ENCODE measurements around the gene CDK5.

Gene CDK5

DNA sequence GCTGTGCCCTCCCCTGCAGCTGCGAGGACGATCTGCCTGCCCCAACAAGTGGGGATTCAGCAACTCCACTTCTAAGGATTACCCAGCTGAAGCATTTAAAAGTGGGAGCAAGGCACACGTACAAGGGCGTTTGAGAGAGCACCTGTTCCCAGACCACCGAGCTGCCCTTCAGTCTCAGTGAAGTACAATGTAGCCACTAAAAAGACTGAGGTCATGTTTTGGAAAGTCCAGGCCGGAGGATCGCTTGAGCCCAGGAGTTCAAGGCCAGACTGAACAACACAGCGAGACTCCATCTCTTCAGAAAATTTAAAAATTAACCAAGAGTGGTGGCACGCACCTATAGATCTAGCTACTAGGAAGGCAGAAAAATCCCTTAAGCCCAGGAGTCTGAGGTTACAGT lies 52.1 kb downstream of the CDK5 start:
- no peak for DNase-seq (ENCODE audit: extremely low read depth, low read depth)
- TF ChIP-seq, protein P1, sequence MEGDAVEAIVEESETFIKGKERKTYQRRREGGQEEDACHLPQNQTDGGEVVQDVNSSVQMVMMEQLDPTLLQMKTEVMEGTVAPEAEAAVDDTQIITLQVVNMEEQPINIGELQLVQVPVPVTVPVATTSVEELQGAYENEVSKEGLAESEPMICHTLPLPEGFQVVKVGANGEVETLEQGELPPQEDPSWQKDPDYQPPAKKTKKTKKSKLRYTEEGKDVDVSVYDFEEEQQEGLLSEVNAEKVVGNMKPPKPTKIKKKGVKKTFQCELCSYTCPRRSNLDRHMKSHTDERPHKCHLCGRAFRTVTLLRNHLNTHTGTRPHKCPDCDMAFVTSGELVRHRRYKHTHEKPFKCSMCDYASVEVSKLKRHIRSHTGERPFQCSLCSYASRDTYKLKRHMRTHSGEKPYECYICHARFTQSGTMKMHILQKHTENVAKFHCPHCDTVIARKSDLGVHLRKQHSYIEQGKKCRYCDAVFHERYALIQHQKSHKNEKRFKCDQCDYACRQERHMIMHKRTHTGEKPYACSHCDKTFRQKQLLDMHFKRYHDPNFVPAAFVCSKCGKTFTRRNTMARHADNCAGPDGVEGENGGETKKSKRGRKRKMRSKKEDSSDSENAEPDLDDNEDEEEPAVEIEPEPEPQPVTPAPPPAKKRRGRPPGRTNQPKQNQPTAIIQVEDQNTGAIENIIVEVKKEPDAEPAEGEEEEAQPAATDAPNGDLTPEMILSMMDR (IDR thresholded peaks at IDR 0.05; ENCODE audit: low read depth, low read length, missing control alignments), result no peak
- no peak overlapping the region for H3K4me3 ChIP-seq (replicated peaks; ENCODE audit: low read depth, low read length)

Measured in HFF-Myc (cell line).